NOMO-1 treated with dmso at 0.1 percent for 144 hours (cell line): ENCODE results near the gene SIAH2.
"Not testable (repeated sequence)": the region's sequence is repeated elsewhere in the genome, so short reads cannot be mapped to it uniquely, and the experiment has no call there.

Experiments used
- DNase-seq: peaks from one replicate; lab custom pipeline; 2025; ENCODE audit not compliant: unreplicated experiment; lab: John Stamatoyannopoulos, UW

The SIAH2 gene, protein sequence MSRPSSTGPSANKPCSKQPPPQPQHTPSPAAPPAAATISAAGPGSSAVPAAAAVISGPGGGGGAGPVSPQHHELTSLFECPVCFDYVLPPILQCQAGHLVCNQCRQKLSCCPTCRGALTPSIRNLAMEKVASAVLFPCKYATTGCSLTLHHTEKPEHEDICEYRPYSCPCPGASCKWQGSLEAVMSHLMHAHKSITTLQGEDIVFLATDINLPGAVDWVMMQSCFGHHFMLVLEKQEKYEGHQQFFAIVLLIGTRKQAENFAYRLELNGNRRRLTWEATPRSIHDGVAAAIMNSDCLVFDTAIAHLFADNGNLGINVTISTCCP

DNA sequence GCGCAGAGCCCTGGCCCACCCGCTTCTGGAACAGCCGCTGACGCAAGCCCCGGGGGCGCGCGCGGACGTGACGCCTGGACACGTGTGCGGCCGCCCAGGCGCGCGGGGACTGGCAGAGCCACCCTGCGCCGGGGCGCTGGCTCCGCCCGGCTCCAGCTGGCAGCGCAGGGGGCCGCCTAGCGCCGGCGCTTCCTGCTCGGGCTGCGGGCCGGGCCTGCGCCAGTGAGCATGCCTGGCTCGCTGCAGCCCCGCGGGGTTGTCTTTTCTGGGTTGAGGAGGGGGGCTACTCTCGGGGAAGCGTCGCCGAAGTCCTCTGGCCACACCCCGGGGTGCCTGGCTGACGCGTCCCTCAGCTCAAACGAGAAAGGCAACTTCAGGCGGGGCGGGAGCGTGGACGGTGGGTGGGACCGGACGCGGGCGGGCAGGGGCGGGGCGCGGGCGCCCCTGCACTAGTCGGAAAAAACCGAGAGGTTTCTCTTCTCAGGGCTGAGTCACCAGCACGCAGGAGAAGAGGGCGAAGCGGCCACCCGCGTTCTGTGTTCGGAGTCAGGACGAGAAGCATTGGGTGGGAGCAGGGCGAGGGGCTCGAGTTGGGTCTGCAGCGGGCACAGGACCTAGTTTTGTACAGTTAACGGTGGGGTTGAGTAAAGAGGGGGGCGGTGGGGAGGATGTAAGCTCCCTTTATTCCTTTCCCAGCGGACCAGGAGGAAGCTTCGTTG, at the start of gene SIAH2:
Gene SIAH2, minus strand, starts transcription at position 48 of the 719 bp plus-strand sequence. CDS start 320 bp downstream, outside the sequence.
- DNase-seq: peak; percentile 98

DNA sequence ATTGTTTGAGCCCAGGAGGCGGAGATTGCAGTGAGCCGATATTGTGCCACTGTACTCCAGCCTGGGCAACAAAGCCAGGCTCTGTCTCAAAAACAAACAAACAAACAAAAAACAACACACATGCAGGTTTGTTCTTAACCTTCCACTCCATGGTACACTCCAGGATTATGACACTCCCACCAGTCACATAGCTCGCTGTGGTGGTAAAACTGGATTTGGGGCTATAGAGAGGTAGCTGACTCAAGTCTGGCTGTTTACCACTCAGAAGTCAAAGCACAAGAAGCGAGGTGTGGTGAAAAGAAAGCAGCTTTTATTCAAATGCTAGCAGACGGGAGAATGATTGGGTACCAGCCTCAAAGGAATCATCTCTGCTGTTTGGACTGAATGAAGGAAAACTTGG, 49.0 kb upstream of the SIAH2 start:
- DNase-seq: no peak

DNA sequence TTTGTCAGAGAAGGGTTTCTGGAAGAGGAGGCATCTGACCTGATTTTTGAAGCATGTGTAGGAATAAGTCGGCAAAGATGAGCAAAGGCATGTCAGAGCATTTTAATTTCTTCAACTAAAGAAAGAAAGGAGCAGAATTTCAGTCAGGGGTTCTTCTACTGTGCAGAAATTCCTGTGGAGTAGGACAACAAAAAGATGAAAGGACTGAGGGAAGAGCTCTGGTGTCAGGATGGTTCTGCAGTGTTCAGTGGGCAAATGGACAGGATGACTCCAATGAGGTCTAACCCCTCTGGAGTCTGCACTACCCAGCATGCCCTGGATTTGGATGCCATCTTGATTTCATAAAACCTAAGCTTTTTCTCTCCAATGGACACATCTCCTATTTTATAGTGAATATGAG, 47.7 kb upstream of the SIAH2 start:
- DNase-seq: no peak

DNA sequence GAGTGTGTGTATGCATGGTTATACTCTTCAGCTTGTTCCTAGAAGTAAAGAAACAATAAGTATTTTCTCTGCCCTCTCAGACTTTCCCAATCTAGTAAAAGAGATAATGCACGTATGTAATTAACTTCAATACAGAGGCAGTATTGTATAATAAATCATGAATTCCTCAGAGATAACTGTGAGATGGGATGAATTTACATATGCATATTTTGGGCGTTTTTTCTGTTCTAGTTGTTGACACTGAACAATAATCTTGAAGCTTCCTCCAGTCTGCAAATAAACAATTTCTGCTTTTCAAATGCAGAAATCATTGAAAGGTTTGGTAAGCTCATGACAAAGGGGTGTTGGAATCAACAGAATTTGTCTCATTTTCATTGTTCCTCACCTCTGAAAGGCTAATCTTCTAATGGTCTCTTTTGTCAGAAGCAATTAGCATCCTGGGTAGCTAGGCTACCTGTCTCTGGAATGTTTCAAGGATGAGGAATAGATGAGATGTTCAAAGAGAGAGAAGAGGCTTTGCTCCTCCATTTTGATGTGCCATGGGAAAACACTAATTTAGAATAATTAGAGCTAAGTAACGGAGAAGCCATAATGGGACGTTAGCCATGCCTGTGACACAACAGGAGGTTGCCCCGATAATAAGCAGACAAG, 43.3 kb upstream of the SIAH2 start:
- no peak for DNase-seq

DNA sequence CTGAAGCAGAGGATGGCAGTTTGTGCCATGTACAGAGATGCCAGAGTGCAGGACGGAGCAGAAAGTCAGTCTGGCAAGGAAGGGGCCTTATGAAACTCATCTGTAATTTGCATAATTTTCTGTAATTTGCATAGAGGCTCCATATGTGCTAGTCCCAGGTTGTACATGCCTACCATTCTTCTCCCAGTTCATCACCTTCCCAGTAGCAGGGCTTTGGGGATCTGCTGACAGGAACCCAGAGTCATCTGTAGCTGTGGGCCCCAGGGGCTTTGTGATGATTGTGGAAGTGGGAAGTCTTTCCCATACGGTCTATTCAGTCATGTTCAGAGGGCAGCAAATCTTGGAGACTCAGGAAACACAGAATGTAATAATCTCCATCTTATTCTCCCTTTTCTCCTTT, 42.4 kb upstream of the SIAH2 start:
- DNase-seq: no peak

DNA sequence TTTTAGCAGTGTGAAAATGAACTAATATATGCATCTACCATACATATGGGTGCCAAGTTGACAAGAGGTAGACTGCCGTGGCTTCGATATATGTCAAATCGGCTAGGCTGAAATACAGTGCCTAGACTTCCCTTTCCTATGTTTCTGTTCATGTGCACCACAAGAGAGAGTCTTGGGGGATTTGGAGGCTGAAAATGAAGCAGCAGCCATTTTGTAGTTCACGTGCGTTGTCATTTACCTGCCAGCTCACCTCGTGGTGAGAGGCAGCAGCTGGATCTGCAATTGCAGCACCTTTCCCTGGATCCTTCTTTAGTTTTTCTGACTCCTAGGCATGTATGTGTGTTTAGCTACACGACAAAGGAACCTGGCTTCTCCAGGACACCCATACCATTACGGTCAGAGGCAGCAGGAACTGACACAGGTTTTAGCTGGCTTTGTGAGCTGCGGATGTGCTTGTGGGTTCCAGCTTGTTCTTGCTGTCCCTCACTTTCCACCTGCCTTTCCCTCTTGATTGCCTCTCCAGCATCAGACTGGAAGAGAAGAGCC, 40.5 kb upstream of the SIAH2 start:
- no peak for DNase-seq

DNA sequence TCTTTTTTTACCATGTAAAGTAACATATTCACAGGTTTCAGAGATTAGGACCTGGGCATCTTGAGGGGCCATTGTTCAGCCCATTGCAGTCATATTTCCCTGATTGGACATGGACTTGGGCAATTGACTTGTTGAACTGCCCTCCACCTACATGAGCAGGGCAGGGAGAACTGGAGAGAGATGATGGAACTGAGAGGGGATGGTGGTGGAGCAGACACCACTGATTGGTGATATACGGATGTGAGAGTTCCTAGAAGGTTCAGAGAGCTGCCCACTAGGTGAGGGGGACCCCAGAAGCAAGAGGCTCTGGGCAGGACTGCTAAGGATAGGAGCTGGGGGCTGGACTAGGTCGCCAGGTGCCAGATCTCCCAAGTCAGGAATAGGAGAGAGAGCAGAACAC, 37.8 kb upstream of the SIAH2 start:
- DNase-seq: no peak

DNA sequence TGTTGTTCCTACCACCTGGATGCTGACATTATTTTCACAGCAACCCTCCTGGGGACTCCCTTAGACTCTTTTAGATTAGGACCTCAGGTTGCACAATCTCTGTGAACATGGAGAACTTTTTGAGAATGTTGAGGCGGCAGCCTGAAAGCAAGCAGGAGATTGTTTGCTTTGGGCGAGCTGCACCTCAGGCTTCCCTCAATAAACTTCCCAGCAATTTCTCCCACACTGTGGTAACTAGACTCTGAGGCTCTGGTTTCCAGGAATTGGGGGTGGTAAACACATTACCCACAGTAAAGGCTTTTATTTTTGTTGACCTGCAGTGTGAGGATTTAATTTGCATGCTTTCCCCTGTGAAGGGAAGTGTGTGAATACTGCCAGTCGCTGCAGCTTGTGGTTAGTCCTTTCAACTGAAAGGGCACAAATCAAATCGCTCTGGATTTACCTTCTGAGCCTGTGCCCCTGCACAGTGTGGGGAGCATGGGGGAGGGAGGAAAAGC, 35.2 kb upstream of the SIAH2 start:
- no peak for DNase-seq

DNA sequence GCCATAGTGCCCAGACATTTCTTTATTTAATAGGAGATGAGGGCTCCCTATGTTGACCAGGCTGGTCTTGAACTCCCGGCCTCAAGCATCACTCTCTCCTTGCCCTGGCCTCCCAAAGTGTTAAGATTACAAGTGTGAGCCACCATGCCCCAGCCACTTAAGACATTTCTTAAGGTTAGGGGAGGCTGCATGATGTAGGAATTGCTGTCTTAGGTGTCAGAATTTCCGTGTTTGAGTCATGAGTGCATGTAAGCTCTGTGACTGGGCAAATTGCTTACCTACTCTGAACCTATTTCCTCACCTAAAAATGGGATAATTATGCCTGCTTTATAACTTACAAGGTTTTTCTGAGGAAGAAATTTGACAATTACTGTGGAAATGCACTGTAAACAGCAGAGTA, 34.2 kb upstream of the SIAH2 start:
- no peak for DNase-seq

DNA sequence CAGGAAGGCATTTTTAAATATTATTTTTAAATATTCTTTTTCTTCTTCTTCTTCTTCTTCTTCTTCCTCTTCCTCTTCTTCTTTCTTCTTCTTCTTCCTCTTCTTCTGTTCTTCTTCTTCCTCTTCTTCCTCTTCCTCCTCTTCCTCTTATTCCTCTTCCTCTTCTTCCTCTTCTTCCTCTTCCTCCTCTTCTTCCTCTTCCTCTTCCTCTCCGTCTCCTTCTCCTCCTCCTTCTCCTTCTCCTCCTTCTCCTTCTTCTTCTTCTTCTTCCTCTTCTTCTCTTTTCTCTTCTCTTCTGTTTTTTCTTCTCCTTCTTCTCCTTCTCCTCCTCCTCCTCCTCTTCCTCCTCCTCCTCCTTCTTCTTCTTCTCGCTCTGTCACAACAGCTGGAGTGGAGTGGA, 33.6 kb upstream of the SIAH2 start:
- not testable (repeated sequence) for DNase-seq

DNA sequence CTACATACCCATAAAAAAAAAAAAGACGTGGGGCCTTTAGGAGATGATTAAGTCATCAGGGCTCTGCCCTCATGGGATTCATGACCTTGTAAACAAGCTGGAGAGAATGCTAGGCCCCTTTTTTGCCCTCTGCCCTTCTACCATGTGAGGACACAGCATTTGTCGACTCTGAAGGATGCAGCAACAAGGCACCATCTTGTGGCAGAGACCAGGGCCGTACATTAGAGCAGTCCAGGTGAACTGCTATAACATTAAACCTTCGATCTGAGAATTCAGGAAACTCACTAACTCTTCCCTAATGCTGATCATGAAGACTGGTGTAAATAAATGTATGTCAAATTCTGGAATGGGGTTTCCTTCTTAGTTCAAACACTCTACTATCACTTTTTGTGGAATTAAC, 30.7 kb upstream of the SIAH2 start:
- no peak for DNase-seq

DNA sequence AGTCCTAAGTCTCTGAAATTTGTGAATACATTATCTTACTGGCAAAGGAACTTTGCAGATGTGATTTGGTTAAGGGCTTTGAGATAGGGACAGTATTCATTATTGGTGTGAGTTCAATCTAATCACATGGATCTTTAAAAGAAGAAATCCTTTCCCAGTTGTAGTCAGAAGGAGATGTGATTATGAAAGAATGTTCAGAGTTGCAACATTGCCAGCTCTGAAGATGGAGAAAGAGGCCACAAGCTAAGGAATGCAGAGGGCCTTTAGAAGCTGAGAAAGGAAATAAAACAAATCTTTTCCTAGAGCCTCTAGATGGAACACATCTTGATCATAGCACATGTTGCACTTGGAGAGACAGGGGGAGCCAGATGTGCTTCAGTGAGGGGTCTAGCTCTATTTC, 27.7 kb upstream of the SIAH2 start:
- no peak for DNase-seq

DNA sequence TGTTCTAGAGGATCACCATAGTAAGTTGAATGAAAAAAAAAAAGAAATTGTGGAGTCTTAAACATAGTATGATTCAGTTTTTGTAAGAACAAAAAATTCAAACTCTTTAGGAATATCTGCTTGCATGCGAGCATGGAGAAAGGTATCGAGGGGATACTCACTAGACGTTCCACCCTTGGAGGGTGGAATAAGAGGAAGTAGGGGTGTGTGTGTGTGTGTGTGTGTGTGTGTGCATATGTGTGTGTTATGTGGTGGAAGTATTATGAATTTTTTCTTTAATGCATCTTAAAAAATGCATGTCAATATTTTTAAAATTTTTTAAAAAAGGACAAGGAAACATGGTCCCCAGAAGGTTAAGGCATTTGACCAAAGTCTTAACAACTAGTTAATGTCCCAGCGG, 26.5 kb upstream of the SIAH2 start:
- no peak for DNase-seq

DNA sequence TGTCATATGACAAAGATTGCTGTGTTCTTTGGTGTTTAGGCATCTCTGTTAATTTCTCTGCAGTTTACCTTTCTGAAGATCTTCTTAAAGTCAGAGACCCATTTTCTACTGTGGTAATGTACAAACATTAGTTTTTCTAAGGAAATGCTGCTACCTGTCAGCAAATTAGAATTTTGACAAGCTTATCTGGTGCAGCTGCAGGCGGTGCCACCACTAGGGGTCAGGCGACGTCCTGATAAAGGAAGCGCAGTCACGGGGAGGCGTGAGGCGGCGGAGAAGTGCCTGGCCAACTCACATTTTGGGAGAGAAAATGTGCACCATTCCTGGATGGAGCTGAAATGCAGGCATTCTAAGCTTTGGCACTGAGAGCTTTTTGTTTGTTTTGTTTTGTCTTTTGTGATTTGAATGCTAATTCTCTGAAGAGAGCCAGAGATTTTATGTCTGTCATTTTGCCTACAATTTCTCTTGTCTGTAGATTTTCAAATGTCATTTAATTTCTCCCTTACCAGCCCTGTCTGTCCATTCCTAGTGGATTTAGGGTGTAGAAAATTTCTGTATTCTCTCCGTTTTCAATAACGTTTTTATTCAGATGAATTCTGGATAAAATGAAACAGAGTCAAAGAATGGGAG, 24.9 kb upstream of the SIAH2 start:
- peak; percentile 25 for DNase-seq

DNA sequence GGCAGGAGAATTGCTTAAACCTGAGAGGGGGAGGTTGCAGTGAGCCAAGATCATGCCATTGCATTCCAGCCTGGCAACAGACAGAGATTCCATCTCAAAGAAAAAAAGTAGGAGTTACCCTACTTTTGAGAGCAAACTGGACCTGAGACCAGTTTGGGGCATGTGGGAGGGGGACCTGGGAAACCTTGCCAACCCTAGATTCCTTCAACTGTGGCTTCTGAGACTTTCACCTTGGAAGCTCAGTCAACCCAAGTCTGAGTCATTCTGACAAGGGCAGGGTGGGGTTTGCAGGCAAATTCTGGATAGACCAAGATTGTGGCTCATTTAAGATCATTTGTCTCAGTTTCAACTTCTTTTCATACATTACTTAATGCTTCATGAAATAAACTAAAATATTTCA, 23.8 kb upstream of the SIAH2 start:
- DNase-seq: no peak

DNA sequence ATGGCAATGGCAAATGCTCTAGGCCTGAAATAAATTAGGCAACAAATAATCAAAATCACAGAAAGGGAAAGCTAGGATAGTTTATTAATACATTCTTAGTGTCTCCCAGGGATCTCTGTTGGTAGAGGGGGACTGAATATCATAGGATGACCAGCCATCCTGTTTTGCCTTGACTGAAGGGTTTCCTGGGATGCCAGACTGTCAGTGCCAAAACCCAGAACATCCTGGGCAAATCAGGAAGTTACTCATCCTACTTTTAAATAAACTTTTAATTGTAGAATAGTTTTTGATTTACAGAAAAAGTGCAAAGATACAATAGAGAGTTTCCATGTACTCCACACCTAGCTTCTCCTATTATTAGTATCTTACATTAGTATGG, 21.8 kb upstream of the SIAH2 start:
- DNase-seq: no peak

DNA sequence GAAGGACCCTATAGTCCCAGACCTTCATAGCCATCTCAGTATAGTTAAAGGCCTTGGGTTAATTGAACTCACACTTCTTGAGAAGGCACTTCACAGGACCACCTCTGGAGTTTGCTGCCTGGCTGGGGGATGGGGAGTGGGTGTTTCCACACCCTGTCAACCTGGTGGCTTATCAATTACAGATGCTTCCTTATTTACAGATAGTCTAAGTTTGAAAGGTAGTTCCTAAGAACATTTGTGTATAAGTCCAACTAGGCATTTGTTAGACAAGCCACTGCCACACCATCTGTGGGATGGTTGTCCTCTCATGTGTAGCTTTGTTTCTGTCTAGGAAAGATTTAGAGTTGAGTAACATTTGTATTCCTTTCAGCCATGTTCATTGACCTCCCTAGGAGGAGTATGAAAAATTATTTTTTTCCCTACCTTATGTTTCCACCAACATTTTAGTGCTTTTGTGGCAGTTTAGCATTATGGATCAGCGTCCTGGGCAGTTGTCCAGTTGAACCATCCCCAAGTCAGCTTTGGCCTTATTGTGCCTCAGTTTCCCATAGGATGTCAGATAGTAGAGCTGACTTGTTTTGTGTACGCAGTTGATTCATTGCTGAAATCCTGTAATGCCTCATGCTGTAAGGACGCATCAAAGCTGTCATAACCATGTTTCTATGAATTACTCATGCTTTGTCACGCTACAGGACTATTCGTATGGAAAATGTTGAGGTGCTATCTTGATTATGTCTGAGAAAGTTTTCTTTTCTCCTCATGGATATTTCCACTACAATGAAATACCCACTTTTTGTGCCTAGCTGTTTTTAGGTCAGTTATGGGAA, 21.2 kb upstream of the SIAH2 start:
- DNase-seq: no peak

DNA sequence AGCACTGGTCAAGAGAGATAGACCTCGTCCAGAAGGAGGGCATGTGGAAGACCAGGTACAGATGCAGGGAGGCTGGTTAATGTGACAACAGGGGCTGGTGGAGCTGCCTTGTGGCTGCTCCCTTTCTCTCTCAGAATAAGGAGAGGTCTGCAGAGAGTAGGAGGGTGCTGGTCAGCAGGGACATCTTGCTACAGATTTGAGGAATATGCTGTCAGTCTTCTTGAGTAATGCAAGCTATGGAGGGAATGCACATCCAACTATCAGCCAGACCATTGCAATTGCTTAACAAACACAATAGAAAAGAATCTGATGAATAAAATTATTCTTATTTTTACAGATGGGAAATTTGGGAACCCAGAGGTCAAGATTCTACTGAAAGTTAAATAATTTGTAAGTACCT, 20.3 kb upstream of the SIAH2 start:
- DNase-seq: no peak

DNA sequence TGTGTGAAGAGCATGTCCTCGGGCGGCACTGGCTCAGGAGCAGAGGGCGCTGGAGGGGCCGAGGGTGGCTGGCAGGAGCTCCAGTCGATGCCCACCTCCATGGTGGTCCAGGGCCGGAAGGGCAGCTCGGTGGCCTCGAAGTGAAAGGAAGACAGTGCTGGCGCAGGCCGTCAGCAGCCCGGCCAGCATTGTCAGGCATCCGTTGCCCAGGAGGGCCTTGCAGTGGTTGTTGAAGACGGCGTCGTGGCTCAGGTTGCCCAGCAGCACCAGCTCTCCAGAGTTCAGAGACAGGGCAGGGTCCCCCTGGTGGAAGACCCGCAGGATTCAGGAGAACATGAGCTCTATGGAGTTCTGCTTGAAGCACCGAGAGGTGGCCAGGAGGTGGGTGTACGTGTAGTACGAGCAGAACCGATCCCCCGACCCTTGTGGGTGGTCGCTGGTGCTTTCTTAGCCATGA, 16.5 kb upstream of the SIAH2 start:
- no peak for DNase-seq

DNA sequence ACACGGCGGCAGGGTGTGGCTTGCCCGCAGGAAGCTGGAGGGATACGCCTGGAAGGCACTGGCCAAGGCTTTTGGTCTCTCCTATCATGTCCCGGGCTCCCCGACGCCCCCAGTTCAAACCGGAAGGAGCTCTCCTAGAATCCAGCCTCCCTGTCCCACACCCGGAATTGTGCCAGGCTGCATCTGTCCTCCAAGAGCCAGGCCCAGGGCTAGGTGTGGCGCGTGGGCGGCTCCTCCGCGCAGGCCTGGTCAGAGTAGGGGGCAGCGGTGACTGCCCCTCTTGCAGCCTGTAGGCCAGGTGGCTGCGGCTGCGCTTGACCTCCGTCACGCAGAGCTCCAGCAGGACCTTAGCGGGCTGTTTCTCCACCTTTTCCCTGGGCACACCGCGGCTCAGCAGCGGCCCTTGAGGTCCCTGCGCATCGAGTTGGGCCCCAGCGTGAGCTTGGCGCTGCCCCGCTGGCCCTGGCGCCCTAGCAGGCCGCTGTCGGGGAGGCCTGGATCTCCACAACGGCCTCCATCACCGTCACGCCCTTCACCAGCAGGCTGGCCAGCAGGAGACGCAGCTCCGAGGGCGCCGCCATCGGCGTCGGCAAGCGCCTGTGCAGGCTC, 15.9 kb upstream of the SIAH2 start:
- DNase-seq: no peak
